Measurements from ENCODE around the gene KHDC4.

GRCh38 chr1:155968670-155969069 is 34.5 kb upstream of the KHDC4 start:
- TF ChIP-seq POLR2AphosphoS5 (IDR thresholded peaks at IDR 0.05; ENCODE audit: low read depth): no peak
- TF ChIP-seq CTCF (conservative IDR thresholded peaks at IDR 0.05; ENCODE audit: low read depth in 2 of 2): no peak
- TF ChIP-seq CREB1 (CRISPR knock-in tag; IDR thresholded peaks at IDR 0.05; ENCODE audit: low read depth): no peak

All from GM23338 (cell line).